Heart left ventricle (tissue), 13 donors: ENCODE results near the gene HYAL1.

Experiments
- POLR2A ChIP-seq, 2 donors: fragments of 450-650 bp; IDR thresholded peaks; one replicate each; pipeline ENCODE4 v1.6.1; 2017; ENCODE audit warnings: antibody characterized with exemption in 2 of 2, mild to moderate bottlenecking in 2 of 2, moderate library complexity in 2 of 2
- TF ChIP-seq, protein P1 (sequence below), 12 donors: fragments of 200-600 bp; sonication (generic) in 4 of 12; IDR thresholded peaks; one replicate each; pipeline versions ENCODE4 v1.5.0 to v1.8.0; 2018 to 2022; ENCODE audit warnings: antibody characterized with exemption in 12 of 12, mild to moderate bottlenecking in 5 of 12
- donor health status: ischemic (EF 13 %, LVEDD 7.1; RV severe dilation, severe dysfunction).
- donor health status: DM: no; HTN: yes; CAD: no.
- donor health status: DM: no; HTN: no; CAD: no.
- donor health status: ischemic (EF 25% LVEDD 6.9; RV normal size, moderate dysfunction).
- donor health status: ischemic (EF 25% LVEDD 5.7; RV mildly dilated, moderate dysfunction).
- donor health status: ischemic (EF 35%, LVEDD 5.7; RV mildly dilated, moderate dysfunction).
- donor health status: nonischemic (EF 11% LVEDD 7.7; RV severe dilation, severe dysfunction).
- donor health status: DM: yes; HTN: yes; CAD: no.
- donor health status: PGD.
- donor health status: ischemic (EF 29% LVEDD 5.4; RV normal size, mild dysfunction).
- donor health status: nonischemic (EF 23%, LVEDD 6.1; RV moderate dilation, normal function).

DNA sequence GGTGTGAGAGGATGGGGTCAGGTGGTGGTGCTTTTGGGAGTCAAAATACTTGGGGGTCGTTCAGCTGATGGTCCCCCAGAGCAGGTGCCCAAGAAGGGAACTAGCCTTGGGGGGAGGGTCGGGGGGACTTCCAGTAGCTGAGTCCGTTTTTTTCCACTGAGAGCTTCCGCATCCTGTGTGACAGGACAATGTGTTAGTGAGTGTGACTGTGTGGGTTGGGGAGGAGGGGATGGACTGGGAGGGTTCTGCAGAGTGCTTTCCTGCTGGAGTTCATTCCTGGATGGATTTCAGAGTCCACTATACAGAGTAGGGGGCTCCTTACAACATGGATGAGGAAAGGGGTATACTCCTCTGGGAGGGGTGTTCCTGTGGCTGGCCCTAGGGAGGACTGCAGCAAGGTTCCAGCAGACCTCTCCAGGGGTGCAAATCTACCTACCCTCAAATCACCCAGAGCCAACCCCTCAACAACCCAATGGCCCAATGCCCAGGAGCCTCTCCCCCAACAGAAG is 19.8 kb upstream of the HYAL1 start:
- TF ChIP-seq POLR2A (IDR thresholded peaks at IDR 0.05): no peak
- TF ChIP-seq, protein P1, sequence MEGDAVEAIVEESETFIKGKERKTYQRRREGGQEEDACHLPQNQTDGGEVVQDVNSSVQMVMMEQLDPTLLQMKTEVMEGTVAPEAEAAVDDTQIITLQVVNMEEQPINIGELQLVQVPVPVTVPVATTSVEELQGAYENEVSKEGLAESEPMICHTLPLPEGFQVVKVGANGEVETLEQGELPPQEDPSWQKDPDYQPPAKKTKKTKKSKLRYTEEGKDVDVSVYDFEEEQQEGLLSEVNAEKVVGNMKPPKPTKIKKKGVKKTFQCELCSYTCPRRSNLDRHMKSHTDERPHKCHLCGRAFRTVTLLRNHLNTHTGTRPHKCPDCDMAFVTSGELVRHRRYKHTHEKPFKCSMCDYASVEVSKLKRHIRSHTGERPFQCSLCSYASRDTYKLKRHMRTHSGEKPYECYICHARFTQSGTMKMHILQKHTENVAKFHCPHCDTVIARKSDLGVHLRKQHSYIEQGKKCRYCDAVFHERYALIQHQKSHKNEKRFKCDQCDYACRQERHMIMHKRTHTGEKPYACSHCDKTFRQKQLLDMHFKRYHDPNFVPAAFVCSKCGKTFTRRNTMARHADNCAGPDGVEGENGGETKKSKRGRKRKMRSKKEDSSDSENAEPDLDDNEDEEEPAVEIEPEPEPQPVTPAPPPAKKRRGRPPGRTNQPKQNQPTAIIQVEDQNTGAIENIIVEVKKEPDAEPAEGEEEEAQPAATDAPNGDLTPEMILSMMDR (IDR thresholded peaks at IDR 0.05): no peak
